GM18858 (cell line): ENCODE data around the gene KCNT2.

Experiments used
- ATAC-seq: cut with Tn5 transposase; IDR thresholded peaks from one replicate; pipeline ENCODE4 v1.9.1; 2021; ENCODE audit not compliant: unreplicated experiment

KCNT2 gene

DNA sequence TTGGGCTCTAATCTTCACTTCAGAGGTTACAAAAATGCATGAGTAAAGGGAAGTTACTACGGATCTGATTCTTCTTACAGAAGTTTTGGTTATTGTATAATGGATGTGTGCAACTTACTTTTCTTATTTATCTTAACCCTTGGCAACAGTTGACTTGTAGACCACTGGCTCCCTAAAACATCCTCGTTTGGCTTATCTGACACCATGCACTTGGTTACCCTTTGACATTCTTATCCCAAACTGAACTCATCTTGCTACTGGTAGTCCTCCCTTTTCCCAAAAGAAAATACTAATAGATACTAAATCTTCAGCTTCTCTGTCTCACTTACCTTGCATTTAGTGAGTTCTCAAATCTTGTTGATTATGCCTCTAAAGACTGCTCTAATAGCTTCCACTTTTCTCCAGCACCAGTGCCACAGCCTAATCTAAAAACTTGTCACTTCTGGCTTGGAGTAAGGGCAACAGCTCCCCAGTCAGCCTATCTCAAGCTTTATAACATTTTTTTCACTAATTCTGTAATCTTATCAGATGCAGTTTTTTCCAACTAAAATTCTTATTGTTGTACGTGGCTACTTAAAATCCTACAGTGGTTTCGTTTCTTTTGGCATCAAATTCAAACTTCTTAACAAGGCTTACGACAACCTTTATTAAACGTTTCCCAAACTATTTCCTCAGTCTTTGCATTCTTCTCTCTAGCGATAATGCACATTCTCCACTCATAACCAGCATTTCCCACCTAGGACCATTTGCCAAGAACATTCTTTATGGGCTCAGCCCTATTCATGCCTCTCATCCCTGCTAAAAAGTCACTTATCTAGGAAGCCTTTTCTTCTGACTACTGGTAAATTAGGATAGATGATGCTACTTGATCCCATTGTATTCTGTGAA lies 204.2 kb downstream of the KCNT2 start:
- ATAC-seq, result no peak

DNA sequence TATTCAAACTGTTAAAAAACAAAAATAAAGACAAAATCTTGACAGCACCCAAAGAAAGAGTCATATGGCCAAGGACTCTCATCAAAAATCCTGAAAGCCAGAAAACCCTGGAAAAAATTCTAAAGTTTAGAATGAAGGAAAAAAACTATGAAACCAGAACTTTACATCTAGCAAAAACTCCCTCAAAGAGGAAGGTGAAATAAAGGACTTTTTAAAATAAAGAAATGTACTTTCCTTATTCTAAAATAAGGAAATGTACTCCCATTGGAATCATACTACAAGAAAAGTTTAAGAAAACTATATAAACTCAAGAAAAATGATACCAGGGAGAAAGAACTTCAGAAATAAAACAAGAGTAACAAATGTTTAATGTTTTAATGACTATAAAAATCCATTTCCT lies 206.3 kb downstream of the KCNT2 start:
- no peak for ATAC-seq

DNA sequence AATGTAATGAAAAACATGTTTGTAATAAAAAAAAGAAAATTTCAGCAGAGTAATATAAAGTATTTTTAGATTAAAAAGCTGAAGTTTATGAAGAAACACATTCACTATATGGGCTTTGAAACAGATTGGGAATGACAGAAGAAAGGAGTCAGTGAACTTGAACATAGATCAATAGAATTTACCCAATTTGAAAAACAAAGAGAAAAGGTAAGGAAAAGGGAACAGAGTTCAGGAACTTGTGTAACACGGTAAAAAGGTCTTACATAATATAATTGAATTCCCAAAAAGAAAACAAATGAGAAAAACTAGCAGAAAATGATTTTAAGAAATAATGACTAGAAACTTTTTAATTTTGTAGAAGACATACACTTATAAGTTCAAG lies 206.8 kb downstream of the KCNT2 start:
- no peak for ATAC-seq

DNA sequence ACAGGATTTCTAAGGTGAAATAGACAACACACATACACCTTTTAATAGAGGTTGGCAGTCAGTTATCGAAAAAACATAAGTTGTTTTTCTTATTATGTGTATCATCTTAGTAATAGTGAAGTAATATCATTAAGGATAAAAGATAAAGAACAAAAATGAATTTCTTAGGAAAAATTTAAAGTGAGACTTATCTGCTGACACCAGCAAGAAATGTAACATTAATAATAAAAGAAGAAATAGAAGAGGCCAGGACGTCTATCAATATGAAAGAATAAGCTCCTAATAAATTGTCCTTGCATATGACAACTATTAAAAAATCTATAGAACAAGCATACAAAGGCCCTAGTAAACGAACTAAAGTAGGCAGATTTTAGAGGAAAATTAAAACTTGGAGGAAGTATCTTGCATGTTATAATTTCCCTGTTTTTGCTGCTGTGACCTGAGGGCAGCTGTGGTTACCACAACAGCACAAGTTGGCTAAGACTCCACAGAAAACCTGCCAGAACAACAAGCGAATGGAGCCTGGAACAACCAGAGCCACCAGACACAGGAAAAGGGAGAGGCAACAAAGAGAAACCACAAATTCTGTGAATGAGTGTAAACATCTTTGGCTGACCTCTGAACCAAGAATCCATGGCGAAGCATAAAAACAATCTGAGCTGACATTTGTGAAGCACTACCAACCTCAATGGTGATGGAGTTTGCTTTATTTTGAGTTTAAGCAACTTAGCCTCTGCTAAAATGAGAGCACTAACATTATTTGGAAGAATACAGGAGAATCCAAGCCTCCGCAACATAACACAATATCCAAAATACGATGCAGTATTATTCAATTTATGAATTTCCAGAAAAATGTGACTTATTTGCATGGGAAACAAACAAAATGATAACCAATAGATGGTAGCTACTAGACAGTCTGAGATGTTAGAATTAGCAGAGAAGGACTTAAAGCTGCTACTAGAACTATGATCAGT lies 207.5 kb downstream of the KCNT2 start:
- ATAC-seq, result no peak

DNA sequence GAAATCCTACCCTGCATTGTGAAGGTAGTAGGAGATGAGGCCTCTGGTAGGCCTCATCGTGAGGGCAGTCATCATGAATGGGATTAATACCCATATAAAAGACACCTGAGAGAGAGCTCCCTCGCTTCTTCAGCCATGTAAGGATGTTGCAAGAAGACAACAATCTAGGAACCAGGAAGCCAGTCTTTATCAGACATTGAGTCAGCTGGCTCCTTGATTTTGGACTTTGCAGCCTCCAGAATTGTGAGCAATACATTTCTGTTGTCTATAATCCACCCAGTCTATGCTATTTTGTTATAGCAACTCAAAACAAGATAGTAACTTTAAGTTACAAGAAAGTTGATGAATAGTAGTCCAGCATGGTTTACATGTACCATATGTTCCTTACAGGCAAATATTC lies 208.5 kb downstream of the KCNT2 start:
- ATAC-seq, result no peak

DNA sequence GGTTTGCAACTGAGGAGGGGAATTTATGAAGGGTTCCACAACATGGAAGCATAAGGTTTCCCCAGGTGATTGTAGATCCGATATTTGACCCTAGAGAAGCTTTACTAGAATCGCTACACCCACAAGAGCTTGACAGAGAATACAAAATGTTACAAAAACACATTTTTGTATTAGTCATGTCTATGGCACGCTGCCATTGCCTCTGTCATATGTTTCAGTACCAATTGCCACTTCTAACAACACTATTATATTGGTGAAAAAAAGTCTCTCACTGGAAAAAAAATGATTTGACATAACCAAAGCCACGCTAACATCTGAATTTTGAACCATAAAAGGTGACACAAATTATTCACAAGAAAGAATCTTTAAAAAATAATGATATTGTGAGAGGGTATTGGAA lies 214.5 kb downstream of the KCNT2 start:
- ATAC-seq, result no peak

DNA sequence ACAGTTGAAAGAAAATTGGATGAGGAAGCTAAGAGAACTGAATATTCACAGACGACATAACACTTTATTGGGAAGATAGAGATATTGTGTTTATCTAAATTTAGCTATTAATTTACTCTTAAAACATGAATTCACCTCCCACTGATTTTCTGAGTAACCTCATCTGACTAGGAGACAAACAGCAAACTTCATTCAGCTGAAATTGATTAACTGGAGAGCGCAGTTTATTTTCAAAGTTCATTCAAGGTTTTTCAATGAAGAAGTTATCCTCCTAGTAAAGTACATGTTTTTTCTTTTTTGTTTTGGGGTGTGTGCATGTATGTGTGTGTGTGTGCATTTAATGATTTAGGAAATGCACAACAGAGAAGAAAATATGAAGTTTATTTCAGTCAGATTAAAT lies 215.0 kb downstream of the KCNT2 start:
- no peak for ATAC-seq

- no peak for ATAC-seq
These were observed 220.5 kb downstream of the KCNT2 start for GRCh38 chr1:196387766-196388165.

DNA sequence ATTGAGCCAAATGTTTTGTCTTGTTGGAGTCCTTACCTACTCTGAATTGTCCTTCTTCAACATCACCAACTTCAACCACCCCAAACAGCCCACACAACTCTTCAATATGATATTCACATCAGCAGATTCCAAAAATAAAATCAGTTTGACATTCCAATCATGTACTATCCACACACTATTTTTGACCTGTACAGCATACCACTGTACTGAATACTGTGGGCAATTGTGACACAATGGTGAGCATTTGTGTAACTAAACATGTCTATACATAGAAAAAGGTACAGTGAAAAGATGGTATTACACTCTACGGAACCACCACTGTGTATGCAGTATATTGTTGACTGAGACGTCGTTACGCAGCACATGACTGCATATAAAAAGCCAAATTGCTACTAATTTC lies 223.1 kb downstream of the KCNT2 start:
- ATAC-seq, result no peak

GRCh38 chr1:196382383-196382782 lies 225.9 kb downstream of the KCNT2 start:
- no peak for ATAC-seq

GRCh38 chr1:196381544-196381943 lies 226.7 kb downstream of the KCNT2 start:
- no peak for ATAC-seq

DNA sequence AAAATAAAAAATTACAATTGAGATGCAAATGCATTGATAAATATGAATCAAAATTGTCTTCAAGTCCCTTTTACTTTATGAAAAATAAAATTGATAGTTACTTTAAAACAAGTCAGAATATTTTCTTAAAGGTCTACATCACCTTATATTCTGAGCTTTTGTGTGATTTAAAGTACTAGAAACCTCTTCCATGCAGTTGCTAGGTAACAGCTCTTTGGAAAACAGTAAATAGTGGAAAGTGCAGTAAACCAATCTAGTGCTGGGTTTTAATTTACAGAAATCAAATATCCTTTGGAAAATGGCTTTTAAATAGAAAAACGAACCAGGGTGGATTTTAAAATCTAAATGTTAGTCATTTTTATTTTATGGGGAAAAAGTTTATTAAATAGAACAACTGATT lies 227.9 kb downstream of the KCNT2 start:
- ATAC-seq, result no peak

GRCh38 chr1:196377811-196378210 lies 230.4 kb downstream of the KCNT2 start:
- ATAC-seq, result no peak

- no peak for ATAC-seq
These were observed 231.5 kb downstream of the KCNT2 start for GRCh38 chr1:196376630-196377328.

GRCh38 chr1:196373798-196374197 lies 234.4 kb downstream of the KCNT2 start:
- no peak for ATAC-seq

GRCh38 chr1:196372896-196373536 lies 235.2 kb downstream of the KCNT2 start:
- peak; percentile 79 for ATAC-seq

GRCh38 chr1:196367838-196368237 lies 240.4 kb downstream of the KCNT2 start:
- ATAC-seq, result no peak

- ATAC-seq, result no peak
These were observed 241.3 kb downstream of the KCNT2 start for GRCh38 chr1:196366817-196367495.

GRCh38 chr1:196361112-196361714 lies 247.0 kb downstream of the KCNT2 start:
- ATAC-seq, result no peak

DNA sequence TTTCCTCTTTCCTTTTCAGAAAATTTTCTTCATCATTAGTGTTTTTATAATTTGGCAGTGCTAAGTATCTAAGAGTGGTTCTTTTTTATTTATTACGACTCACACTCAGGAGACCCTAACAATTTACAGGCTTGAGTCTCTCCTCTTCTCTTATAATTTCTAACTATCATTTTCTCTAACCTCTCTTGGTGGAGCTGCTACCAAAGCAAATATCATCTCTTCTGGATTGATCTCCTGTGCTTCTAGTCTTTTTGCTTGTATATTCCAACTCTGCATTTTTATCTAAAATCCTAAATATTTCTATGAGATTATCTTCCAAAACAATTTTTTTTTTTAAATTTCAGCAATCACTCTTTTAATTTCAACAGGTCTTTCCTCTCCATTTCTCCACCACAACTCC lies 250.3 kb downstream of the KCNT2 start:
- no peak for ATAC-seq
